ENCODE data around the gene TNNI2.

GRCh38 chr11:1872267-1872985, 33.6 kb downstream of the TNNI2 start:
- no peak for TF ChIP-seq CTCF (IDR thresholded peaks at IDR 0.05; ENCODE audit: poor library complexity, severe bottlenecking)
- no peak for TF ChIP-seq MXI1 (conservative IDR thresholded peaks at IDR 0.05; ENCODE audit: poor library complexity, severe bottlenecking)
